HG02973 (cell line): ENCODE results near the gene MXI1.
"Not testable (repeated sequence)": the region's sequence is repeated elsewhere in the genome, so short reads cannot be mapped to it uniquely, and the experiment has no call there.

Experiments
- ATAC-seq: cut with Tn5 transposase; IDR thresholded peaks from one replicate; pipeline ENCODE4 v1.9.1; 2021; ENCODE audit warnings: moderate library complexity; ENCODE audit not compliant: unreplicated experiment

MXI1 gene

GRCh38 chr10:110237894-110238480 lies 30.6 kb downstream of the MXI1 start:
- ATAC-seq = no peak

DNA sequence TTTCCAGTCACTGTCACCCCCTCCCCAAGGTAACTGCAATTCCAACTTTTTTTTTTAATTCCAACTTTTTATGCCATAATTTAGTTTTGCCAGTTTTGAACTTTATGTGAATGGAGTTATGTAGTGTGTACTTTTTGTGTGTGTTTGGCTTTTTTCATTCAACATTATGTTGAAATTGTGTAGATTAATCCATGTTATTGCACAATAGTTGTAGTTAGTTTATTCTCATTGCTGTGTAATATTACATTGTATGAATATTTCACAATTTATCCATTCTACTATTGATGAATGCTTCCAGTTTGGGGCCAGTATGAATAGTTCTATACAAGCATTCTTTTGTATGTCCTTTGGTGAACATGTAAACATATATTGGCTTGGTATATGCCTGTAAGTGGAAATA lies 32.5 kb downstream of the MXI1 start:
- no peak for ATAC-seq

DNA sequence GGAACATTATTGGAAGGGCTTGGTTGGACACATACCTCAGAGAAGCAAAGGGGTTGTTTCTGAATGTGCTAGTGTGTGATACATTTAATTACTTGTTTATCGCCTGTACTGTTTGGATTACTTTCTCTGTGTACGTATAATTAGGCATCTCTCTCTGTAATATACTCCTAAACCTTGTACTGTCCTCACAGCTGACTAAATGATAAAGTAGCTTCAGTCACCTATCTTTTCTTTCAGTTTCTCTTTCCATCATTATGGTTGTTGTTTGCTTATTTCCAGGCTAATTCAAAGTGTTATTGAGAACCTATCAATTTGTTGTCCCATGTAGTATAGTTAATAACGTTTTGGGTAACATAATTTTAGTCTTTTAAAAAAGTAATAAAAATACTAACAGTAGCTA lies 34.0 kb downstream of the MXI1 start:
- peak; percentile 52 for ATAC-seq

DNA sequence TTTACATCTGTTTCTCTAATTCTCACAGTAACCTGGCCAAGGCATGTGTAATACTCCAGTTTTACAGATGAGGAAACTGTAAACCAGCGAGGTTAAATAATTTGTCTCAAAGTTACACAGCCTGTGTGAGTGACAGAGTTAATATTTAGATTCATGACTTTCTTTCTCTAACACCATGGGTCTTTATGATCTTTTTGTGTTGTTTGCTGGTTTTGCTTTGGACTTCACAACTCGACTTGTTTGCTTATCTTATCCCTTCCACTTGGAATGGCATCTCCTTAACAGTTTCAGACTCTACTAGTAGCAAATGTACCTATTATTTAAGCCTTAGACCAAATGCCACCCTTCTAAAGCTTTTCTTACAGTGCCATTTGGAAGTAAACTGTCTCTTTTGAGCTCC lies 34.4 kb downstream of the MXI1 start:
- ATAC-seq = peak; percentile 16

GRCh38 chr10:110242511-110242910 lies 35.1 kb downstream of the MXI1 start:
- ATAC-seq = no peak

- no peak for ATAC-seq
Measured at GRCh38 chr10:110244550-110244949, 37.1 kb downstream of the MXI1 start.

DNA sequence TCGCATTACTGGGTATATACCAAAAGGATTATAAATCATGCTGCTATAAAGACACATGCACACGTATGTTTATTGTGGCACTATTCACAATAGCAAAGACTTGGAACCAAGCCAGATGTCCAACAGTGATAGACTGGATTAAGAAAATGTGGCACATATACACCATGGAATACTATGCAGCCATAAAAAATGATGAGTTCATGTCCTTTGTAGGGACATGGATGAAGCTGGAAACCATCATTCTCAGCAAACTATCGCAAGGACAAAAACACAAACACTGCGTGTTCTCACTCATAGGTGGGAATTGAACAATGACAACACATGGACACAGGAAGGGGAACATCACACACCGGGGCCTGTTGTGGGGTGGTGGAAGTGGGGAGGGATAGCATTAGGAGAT lies 40.4 kb downstream of the MXI1 start:
- not testable (repeated sequence) for ATAC-seq

GRCh38 chr10:110249489-110249888 lies 42.1 kb downstream of the MXI1 start:
- peak; percentile 50 for ATAC-seq

DNA sequence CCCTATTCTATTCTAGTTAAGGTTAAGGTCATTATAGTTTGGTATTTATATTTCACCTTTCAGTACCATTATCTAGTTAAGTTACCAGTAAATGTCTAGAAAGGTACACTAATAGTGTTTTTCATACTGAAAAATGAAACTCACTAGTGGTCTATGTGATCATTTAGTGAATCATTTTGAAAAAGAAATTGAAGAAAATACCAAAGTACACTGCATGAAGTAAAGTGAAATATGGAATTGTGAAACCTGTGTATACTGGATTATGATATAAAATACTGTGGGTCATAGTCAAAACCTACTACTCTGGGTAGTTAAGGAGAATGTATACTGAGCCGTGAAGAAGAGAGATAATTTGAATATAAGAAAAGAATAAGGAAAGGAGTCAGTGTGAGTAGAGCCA lies 44.0 kb downstream of the MXI1 start:
- ATAC-seq = peak; percentile 89

GRCh38 chr10:110252151-110252550 lies 44.7 kb downstream of the MXI1 start:
- no peak for ATAC-seq

- ATAC-seq = no peak
Measured at GRCh38 chr10:110254467-110254866, 47.1 kb downstream of the MXI1 start.

DNA sequence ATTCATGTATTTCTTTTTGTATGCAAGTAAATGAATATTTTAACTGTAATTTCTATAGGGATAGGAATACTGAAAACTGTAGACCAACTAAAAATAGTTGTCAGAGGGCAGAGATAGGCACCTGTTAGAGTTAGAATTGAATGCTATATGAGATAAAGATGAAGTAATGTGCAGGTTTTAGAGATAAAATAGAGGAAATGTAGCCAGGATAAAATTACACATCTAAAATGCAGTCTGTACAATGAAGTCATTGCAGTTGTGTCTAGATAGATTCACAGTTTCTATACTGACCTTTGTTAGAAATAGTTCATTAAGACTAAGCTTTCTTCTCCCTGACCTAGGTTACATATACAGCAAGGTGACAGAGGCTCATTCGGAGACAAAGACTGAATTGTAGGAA lies 51.1 kb downstream of the MXI1 start:
- no peak for ATAC-seq

- no peak for ATAC-seq
Measured at GRCh38 chr10:110259317-110259716, 51.9 kb downstream of the MXI1 start.

- no peak for ATAC-seq
Measured at GRCh38 chr10:110260746-110261477, 53.5 kb downstream of the MXI1 start.

GRCh38 chr10:110263164-110263563 lies 55.8 kb downstream of the MXI1 start:
- no peak for ATAC-seq

DNA sequence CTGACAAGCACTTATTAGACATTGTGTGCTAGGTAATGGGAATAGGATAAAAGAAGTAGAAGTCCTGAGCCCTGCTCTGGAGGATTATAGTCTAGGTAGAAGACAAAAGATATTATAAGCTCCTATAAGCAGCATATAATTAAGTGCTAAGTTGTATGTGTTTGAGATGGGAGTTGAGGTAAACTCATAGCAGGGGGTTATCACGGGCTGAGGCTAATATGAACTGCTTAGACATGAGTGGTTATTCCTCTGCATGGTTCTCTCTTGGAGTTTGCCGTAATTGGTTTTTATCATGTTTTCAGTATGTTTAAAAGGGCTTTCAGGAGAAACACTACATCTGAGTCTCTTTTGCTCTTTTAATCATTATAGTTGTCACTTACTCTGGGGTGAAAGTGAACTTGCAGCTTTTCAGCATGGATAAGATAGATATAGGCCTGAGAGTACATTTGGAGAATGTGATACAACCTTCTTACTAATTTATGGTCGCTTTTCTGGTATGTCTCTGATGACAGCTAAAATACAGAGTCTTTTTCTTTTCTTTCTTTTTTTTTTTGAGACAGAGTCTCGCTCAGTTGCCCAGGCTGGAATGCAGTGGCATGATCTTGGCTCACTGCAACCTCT lies 58.3 kb downstream of the MXI1 start:
- ATAC-seq = no peak

GRCh38 chr10:110267276-110267675 lies 59.9 kb downstream of the MXI1 start:
- no peak for ATAC-seq

- ATAC-seq = no peak
Measured at GRCh38 chr10:110268442-110268841, 61.0 kb downstream of the MXI1 start.

DNA sequence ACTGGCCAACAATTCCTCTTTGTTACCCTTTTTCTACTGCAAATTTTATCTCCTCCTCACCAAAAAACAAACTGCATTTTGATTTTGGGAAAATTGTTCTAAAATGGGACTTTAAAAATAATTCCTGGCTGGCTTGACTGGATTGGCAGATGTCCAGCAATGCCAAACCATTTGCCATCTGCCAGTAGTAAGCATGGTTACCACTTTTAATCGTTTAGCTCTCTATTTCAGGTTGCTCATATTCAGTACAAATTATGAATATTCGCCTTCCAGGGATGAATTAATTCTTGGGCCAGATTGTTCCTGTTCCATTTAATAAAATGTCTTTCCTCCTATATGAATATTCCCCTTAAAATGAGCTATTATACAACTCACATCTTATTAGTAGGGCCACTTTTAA lies 61.6 kb downstream of the MXI1 start:
- no peak for ATAC-seq

GRCh38 chr10:110269374-110270318 lies 62.2 kb downstream of the MXI1 start:
- ATAC-seq = peak; percentile 70

- ATAC-seq = not testable (repeated sequence)
Measured at GRCh38 chr10:110272995-110273394, 65.6 kb downstream of the MXI1 start.
